WTC11 (cell line): ENCODE results near the gene TMEM154. TPM values are rescaled to one million over a fixed set of nuclear protein-coding genes. Genes with fewer than 3 reads are reported as not detected.

Experiments used
- ATAC-seq: fragments of 200-7000 bp; cut with Tn5 transposase; 2 replicates; pipeline ENCODE4 v1.10.0; 2021; ENCODE audit warnings: mild to moderate bottlenecking, moderate library complexity
- CTCF ChIA-PET: fragments of 300-600 bp; sonication (Branson Sonifier 250); formaldehyde crosslinking; loops from one replicate; lab custom pipeline; 2021; ENCODE audit warnings: antibody characterized with exemption; lab: Charles Lee
- POLR2A ChIA-PET: fragments of 350-600 bp; sonication (Branson Sonifier 250); formaldehyde crosslinking; loops from one replicate; lab custom pipeline; 2021; ENCODE audit warnings: antibody characterized with exemption; lab: Charles Lee
- DNase-seq: peaks from one replicate; pipeline ENCODE4 v3.0.0; 2021; ENCODE audit warnings: low spot score
- H3K27ac Mint-ChIP-seq: 2 replicates; pipeline ENCODE4 v1.8.0; 2021; ENCODE audit warnings: mixed read lengths
- H3K27me3 Mint-ChIP-seq: 2 replicates; pipeline ENCODE4 v1.8.0; 2021; ENCODE audit warnings: low read depth, mild to moderate bottlenecking, moderate library complexity, mixed read lengths
- H3K36me3 Mint-ChIP-seq: 2 replicates; pipeline ENCODE4 v1.8.0; 2021; ENCODE audit warnings: mixed read lengths
- H3K4me1 Mint-ChIP-seq: 2 replicates; pipeline ENCODE4 v1.8.0; 2022; ENCODE audit warnings: mixed read lengths
- H3K4me3 Mint-ChIP-seq: 2 replicates; pipeline ENCODE4 v1.8.0; 2021; ENCODE audit warnings: mild to moderate bottlenecking, moderate library complexity, mixed read lengths
- H3K9me3 Mint-ChIP-seq: 2 replicates; pipeline ENCODE4 v1.8.0; 2021; ENCODE audit warnings: mixed read lengths
- AR ChIP-seq: fragments of 250-450 bp; sonication (Bioruptor Pico); IDR thresholded peaks from 2 replicates; pipeline ENCODE4 v1.9.0; 2021; ENCODE audit warnings: mild to moderate bottlenecking
- ATF1 ChIP-seq: sonication (generic); formaldehyde crosslinking; IDR thresholded peaks from 2 replicates; pipeline ENCODE4 v1.8.1; 2023; ENCODE audit warnings: mild to moderate bottlenecking, moderate library complexity, missing genetic modification reagents
- CBFB ChIP-seq: sonication (generic); formaldehyde crosslinking; IDR thresholded peaks from 2 replicates; pipeline ENCODE4 v1.8.1; 2022; ENCODE audit warnings: mild to moderate bottlenecking, low read depth, missing genetic modification reagents
- CTCF ChIP-seq: fragments of 200-600 bp; IDR thresholded peaks from 2 replicates; pipeline ENCODE4 v1.8.0; 2022; ENCODE audit warnings: antibody characterized with exemption
- E2F4 ChIP-seq: sonication (generic); formaldehyde crosslinking; IDR thresholded peaks from 2 replicates; pipeline ENCODE4 v1.8.1; 2022; ENCODE audit warnings: low read depth, mild to moderate bottlenecking, moderate library complexity, missing genetic modification reagents, borderline replicate concordance
- HMGXB4 ChIP-seq: sonication (generic); formaldehyde crosslinking; IDR thresholded peaks from 2 replicates; pipeline ENCODE4 v1.8.1; 2023; ENCODE audit warnings: mild to moderate bottlenecking, moderate library complexity, missing genetic modification reagents
- JUN ChIP-seq: sonication (generic); formaldehyde crosslinking; IDR thresholded peaks from 2 replicates; pipeline ENCODE4 v1.8.0; 2023; ENCODE audit warnings: mild to moderate bottlenecking, missing genetic modification reagents
- MAX ChIP-seq: sonication (generic); formaldehyde crosslinking; IDR thresholded peaks from 2 replicates; pipeline ENCODE4 v1.8.0; 2022; ENCODE audit warnings: mild to moderate bottlenecking, missing genetic modification reagents
- MLX ChIP-seq: sonication (generic); formaldehyde crosslinking; IDR thresholded peaks from 2 replicates; pipeline ENCODE4 v1.8.1; 2023; ENCODE audit warnings: mild to moderate bottlenecking, missing genetic modification reagents, moderate library complexity
- MXD4 ChIP-seq: fragments of 250-450 bp; sonication (Bioruptor Pico); IDR thresholded peaks from 2 replicates; pipeline ENCODE4 v1.8.0; 2021; ENCODE audit warnings: mild to moderate bottlenecking, moderate library complexity, borderline replicate concordance
- NFATC4 ChIP-seq: fragments of 250-450 bp; sonication (Bioruptor Pico); IDR thresholded peaks from 2 replicates; pipeline ENCODE4 v1.9.0; 2021; ENCODE audit warnings: mild to moderate bottlenecking
- NFYB ChIP-seq: sonication (generic); formaldehyde crosslinking; conservative IDR thresholded peaks from 2 replicates; pipeline ENCODE4 v1.8.0; 2022; ENCODE audit warnings: low read depth, missing genetic modification reagents
- NR2C2 ChIP-seq: sonication (generic); formaldehyde crosslinking; IDR thresholded peaks from 2 replicates; pipeline ENCODE4 v1.8.0; 2022; ENCODE audit warnings: mild to moderate bottlenecking, missing genetic modification reagents
- OVOL2 ChIP-seq: fragments of 250-450 bp; sonication (Bioruptor Pico); IDR thresholded peaks from 2 replicates; pipeline ENCODE4 v1.9.0; 2021; ENCODE audit warnings: mild to moderate bottlenecking, borderline replicate concordance
- RORB ChIP-seq: fragments of 250-450 bp; sonication (Bioruptor Pico); IDR thresholded peaks from 2 replicates; pipeline ENCODE4 v1.9.0; 2021; ENCODE audit warnings: mild to moderate bottlenecking
- STAT6 ChIP-seq: sonication (generic); formaldehyde crosslinking; conservative IDR thresholded peaks from 2 replicates; pipeline ENCODE4 v1.8.1; 2023; ENCODE audit warnings: mild to moderate bottlenecking, low read depth, missing genetic modification reagents, moderate library complexity
- TCF7 ChIP-seq: sonication (generic); formaldehyde crosslinking; IDR thresholded peaks from 2 replicates; pipeline ENCODE4 v1.8.0; 2022; ENCODE audit warnings: mild to moderate bottlenecking, low read depth, missing genetic modification reagents, moderate library complexity
- TEAD1 ChIP-seq: sonication (generic); formaldehyde crosslinking; IDR thresholded peaks from 2 replicates; pipeline ENCODE4 v1.8.0; 2022; ENCODE audit warnings: mild to moderate bottlenecking, missing genetic modification reagents
- ZMAT4 ChIP-seq: fragments of 250-450 bp; sonication (Bioruptor Pico); IDR thresholded peaks from 2 replicates; pipeline ENCODE4 v1.9.0; 2021; ENCODE audit warnings: mild to moderate bottlenecking
- ZNF138 ChIP-seq: sonication (generic); formaldehyde crosslinking; conservative IDR thresholded peaks from 2 replicates; pipeline ENCODE4 v1.8.1; 2022; ENCODE audit warnings: mild to moderate bottlenecking, moderate library complexity, missing genetic modification reagents
- ZNF219 ChIP-seq: sonication (generic); formaldehyde crosslinking; IDR thresholded peaks from 2 replicates; pipeline ENCODE4 v1.8.0; 2023; ENCODE audit warnings: missing genetic modification reagents, mild to moderate bottlenecking, borderline replicate concordance
- ZNF396 ChIP-seq: fragments of 250-450 bp; sonication (Bioruptor Pico); IDR thresholded peaks from 2 replicates; pipeline ENCODE4 v1.8.0; 2021; ENCODE audit warnings: mild to moderate bottlenecking, moderate library complexity, borderline replicate concordance
- ZNF416 ChIP-seq: fragments of 250-450 bp; sonication (Bioruptor Pico); IDR thresholded peaks from 2 replicates; pipeline ENCODE4 v1.9.0; 2021; ENCODE audit warnings: mild to moderate bottlenecking, inconsistent platforms
- ZNF671 ChIP-seq: fragments of 250-450 bp; sonication (Bioruptor Pico); IDR thresholded peaks from 2 replicates; pipeline ENCODE4 v1.8.0; 2021; ENCODE audit warnings: mild to moderate bottlenecking
- total RNA-seq: library from RNA; stranded (reverse); gene quantifications from 3 replicates; pipeline ENCODE4 v1.2.3, GENCODE V29; 2021

TMEM154 gene
- total RNA-seq, 1 experiment from 2014 or later, result 2.1 TPM

- TF ChIP-seq TCF7 (CRISPR knock-in tag) (no peak), ZMAT4 (CRISPR knock-in tag) (no peak), NR2C2 (CRISPR knock-in tag) (no peak), CBFB (CRISPR knock-in tag) (no peak), ZNF138 (CRISPR knock-in tag) (no peak), ATF1 (no peak)
- DNase-seq (no peak), ATAC-seq (no peak)
- peaks cover 8% of the 10 kb centered on the region for H3K27me3 Mint-ChIP-seq
- peaks cover 6% of the 10 kb centered on the region for H3K4me1 Mint-ChIP-seq
- H3K36me3 Mint-ChIP-seq, result no peaks in the 10 kb centered on the region
- peaks cover 7% of the 10 kb centered on the region; the same call in 1 of the 2 replicates for H3K9me3 Mint-ChIP-seq
- ChIA-PET CTCF (no interaction called here), POLR2A (no interaction called here)
- H3K27ac Mint-ChIP-seq, result no peak overlapping the region
- H3K4me3 Mint-ChIP-seq, result no peak overlapping the region
These were observed 49.7 kb upstream of the TMEM154 start for GRCh38 chr4:152729466-152729865.

GRCh38 chr4:152728343-152728742 is 48.5 kb upstream of the TMEM154 start:
- Mint-ChIP-seq H3K36me3 (no peaks in the 10 kb centered on the region), H3K9me3 (peaks cover 7% of the 10 kb centered on the region), H3K27ac (no peak overlapping the region), H3K4me3 (no peak overlapping the region), H3K27me3 (peaks cover 8% of the 10 kb centered on the region), H3K4me1 (no peaks in the 10 kb centered on the region)
- no peak for DNase-seq
- CTCF ChIA-PET, result interaction anchor here (1.3 kb wide), 1 partner anchor 227 kb away, joined by 4 read pairs; no protein-coding TSS in a partner anchor
- ATAC-seq, result no peak
- POLR2A ChIA-PET, result interaction anchor here (0.7 kb wide), 1 partner anchor 61 kb away, joined by 3 read pairs; no protein-coding TSS in a partner anchor
- TF ChIP-seq MXD4 (no peak), RORB (CRISPR knock-in tag) (no peak), HMGXB4 (CRISPR knock-in tag) (no peak), ZNF416 (CRISPR knock-in tag) (no peak), ZNF396 (CRISPR knock-in tag) (no peak), ZNF219 (CRISPR knock-in tag) (no peak), ZNF671 (CRISPR knock-in tag) (no peak), CTCF (no peak), JUN (CRISPR knock-in tag) (no peak), E2F4 (CRISPR knock-in tag) (no peak), MLX (CRISPR knock-in tag) (no peak), OVOL2 (CRISPR knock-in tag) (no peak), NFATC4 (CRISPR knock-in tag) (no peak), CBFB (CRISPR knock-in tag) (no peak), AR (CRISPR knock-in tag) (no peak), TEAD1 (CRISPR knock-in tag) (no peak), MAX (CRISPR knock-in tag) (no peak), TCF7 (CRISPR knock-in tag) (no peak), NFYB (CRISPR knock-in tag) (no peak), STAT6 (no peak)
